Loucy (cell line): ENCODE results near the gene MDH1.
A peak's percentile ranks its signal among the peaks of the same experiment; 100 is the strongest.

Experiments
- H2AFZ ChIP-seq: fragments of 200-600 bp; sonication (generic); 2 replicates; pipeline ENCODE4 v1.6.0; 2016; ENCODE audit warnings: antibody characterized with exemption, mild to moderate bottlenecking, low read length, moderate library complexity
- H3F3A ChIP-seq: fragments of 200-600 bp; 2 replicates; pipeline ENCODE4 v1.6.0; 2016; ENCODE audit warnings: antibody characterized with exemption, low read depth, mild to moderate bottlenecking
- H3K27me3 ChIP-seq: fragments of 200-600 bp; sonication (generic); 2 replicates; pipeline ENCODE4 v1.6.1; 2014; ENCODE audit warnings: low read length, mild to moderate bottlenecking; ENCODE audit not compliant: insufficient read depth, poor library complexity, severe bottlenecking
- H3K36me3 ChIP-seq: fragments of 200-600 bp; sonication (generic); 2 replicates; pipeline ENCODE4 v1.6.1; 2016; ENCODE audit warnings: low read length; ENCODE audit not compliant: insufficient read depth
- H3K4me1 ChIP-seq: fragments of 200-600 bp; sonication (generic); 2 replicates; pipeline ENCODE4 v1.5.1; 2014; ENCODE audit warnings: low read length, mild to moderate bottlenecking; ENCODE audit not compliant: insufficient read depth, poor library complexity, severe bottlenecking
- H3K4me2 ChIP-seq: fragments of 200-600 bp; sonication (generic); 2 replicates; pipeline ENCODE4 v1.6.0; 2014; ENCODE audit warnings: antibody characterized with exemption, low read length, low read depth, mild to moderate bottlenecking; ENCODE audit not compliant: poor library complexity, severe bottlenecking
- H3K4me3 ChIP-seq: fragments of 200-600 bp; sonication (generic); 2 replicates; pipeline ENCODE4 v1.5.1; 2014; ENCODE audit warnings: low read length, mild to moderate bottlenecking, mixed read lengths; ENCODE audit not compliant: poor library complexity, severe bottlenecking
- H3K79me2 ChIP-seq: fragments of 200-600 bp; sonication (generic); 2 replicates; pipeline ENCODE4 v1.6.1; 2014; ENCODE audit warnings: low read length; ENCODE audit not compliant: insufficient read depth
- H3K9ac ChIP-seq: fragments of 200-600 bp; sonication (generic); 2 replicates; pipeline ENCODE4 v1.6.0; 2014; ENCODE audit warnings: mild to moderate bottlenecking, low read depth, low read length, moderate library complexity; ENCODE audit not compliant: poor library complexity, severe bottlenecking
- H3K9me2 ChIP-seq: fragments of 200-600 bp; sonication (generic); replicated peaks from 2 replicates; pipeline ENCODE4 v1.6.1; 2016; ENCODE audit warnings: low read depth, low read length, mixed read lengths
- H3K9me3 ChIP-seq: fragments of 200-600 bp; sonication (generic); 2 replicates; pipeline ENCODE4 v1.6.1; 2014; ENCODE audit warnings: mild to moderate bottlenecking, antibody characterized with exemption, low read length, low read depth; ENCODE audit not compliant: insufficient read depth
- H4K20me1 ChIP-seq: fragments of 200-600 bp; sonication (generic); 2 replicates; pipeline ENCODE4 v1.6.0; 2014; ENCODE audit warnings: antibody characterized with exemption, low read length, mild to moderate bottlenecking; ENCODE audit not compliant: insufficient read depth, poor library complexity, severe bottlenecking
- CTCF ChIP-seq: fragments of 200-600 bp; sonication (generic); conservative IDR thresholded peaks from 2 replicates; pipeline ENCODE4 v1.5.1; 2014; ENCODE audit warnings: mild to moderate bottlenecking, antibody characterized with exemption, low read length
- EZH2phosphoT487 ChIP-seq: fragments of 200-600 bp; IDR thresholded peaks from 2 replicates; pipeline ENCODE4 v1.6.1; 2018; ENCODE audit warnings: antibody characterized with exemption, mild to moderate bottlenecking, moderate library complexity, borderline replicate concordance

Gene MDH1

DNA sequence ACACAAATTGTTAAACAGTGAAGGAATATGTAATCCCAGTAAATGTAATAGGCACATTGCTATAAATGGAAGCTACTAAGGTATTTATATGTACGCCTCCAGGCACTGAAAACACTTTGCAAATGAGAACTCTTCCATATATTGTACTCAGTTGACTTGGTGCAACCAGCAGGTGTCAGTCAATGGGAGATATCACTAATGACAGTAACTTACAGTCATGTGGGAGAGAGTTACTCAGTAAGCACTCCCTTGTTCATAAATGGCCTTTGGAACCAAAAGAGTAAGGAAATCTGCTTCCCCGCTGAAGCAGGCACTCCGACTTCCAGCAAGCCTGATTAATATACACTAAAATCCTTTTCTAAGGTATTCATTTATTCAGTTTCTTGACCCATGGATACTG, 5.9 kb downstream of the MDH1 start:
- no peak overlapping the region for H3K4me3 ChIP-seq
- peaks cover 10% of the 10 kb centered on the region; the same call in 1 of the 2 replicates for H3K36me3 ChIP-seq
- no peak overlapping the region for H3K9ac ChIP-seq
- peaks cover 61% of the 10 kb centered on the region for H3K79me2 ChIP-seq
- peaks cover 46% of the 10 kb centered on the region for H4K20me1 ChIP-seq
- H3K4me1 ChIP-seq, result peaks cover 24% of the 10 kb centered on the region
- no peaks in the 10 kb centered on the region for H3K27me3 ChIP-seq
- H3K4me2 ChIP-seq, result peak overlapping the region; percentile 26
- TF ChIP-seq CTCF, result peak; percentile 53
- no peak for TF ChIP-seq EZH2phosphoT487
- no peaks in the 10 kb centered on the region for H3K9me2 ChIP-seq
- H2AFZ ChIP-seq, result no peak overlapping the region
- H3F3A ChIP-seq, result no peaks in the 10 kb centered on the region
- H3K9me3 ChIP-seq, result no peaks in the 10 kb centered on the region

GRCh38 chr2:63596401-63596883, 7.7 kb downstream of the MDH1 start:
- H3K9me3 ChIP-seq, result no peaks in the 10 kb centered on the region
- H3K4me3 ChIP-seq, result no peak overlapping the region
- H3K79me2 ChIP-seq, result peaks cover 44% of the 10 kb centered on the region
- peaks cover 7% of the 10 kb centered on the region for H3K4me1 ChIP-seq
- no peak overlapping the region for H3K9ac ChIP-seq
- no peaks in the 10 kb centered on the region for H3K27me3 ChIP-seq
- H4K20me1 ChIP-seq, result peaks cover 34% of the 10 kb centered on the region
- no peak overlapping the region for H2AFZ ChIP-seq
- no peaks in the 10 kb centered on the region for H3K9me2 ChIP-seq
- no peaks in the 10 kb centered on the region for H3F3A ChIP-seq
- TF ChIP-seq CTCF (no peak), EZH2phosphoT487 (no peak)
- peaks cover 22% of the 10 kb centered on the region; the same call in 1 of the 2 replicates for H3K36me3 ChIP-seq
- no peak overlapping the region for H3K4me2 ChIP-seq

DNA sequence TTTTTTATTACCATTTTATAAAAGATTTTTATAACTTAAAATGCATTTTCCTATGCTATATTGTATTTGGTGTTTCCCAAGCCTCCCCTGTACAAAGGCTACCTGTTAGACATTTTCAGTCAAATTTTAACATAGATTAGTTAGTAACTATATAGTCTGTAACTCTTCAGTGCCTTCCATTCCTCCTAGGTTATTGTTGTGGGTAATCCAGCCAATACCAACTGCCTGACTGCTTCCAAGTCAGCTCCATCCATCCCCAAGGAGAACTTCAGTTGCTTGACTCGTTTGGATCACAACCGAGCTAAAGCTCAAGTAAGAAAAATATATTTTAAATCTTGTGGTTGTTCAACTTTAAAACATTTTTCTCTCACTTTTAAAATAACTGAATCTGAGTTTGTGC, 10.2 kb downstream of the MDH1 start:
- H3K79me2 ChIP-seq, result peaks cover 21% of the 10 kb centered on the region

More for the DNA sequence above, 10.2 kb downstream of the MDH1 start:
- H3K9me3 ChIP-seq, result no peaks in the 10 kb centered on the region
- H3K36me3 ChIP-seq, result peaks cover 42% of the 10 kb centered on the region; the same call in 1 of the 2 replicates
- no peaks in the 10 kb centered on the region for H3K27me3 ChIP-seq
- peaks cover 18% of the 10 kb centered on the region for H4K20me1 ChIP-seq
- no peak overlapping the region for H3K4me2 ChIP-seq
- H2AFZ ChIP-seq, result no peak overlapping the region
- no peak overlapping the region for H3K9ac ChIP-seq
- TF ChIP-seq EZH2phosphoT487 (no peak), CTCF (no peak)
- no peaks in the 10 kb centered on the region for H3K4me1 ChIP-seq
- no peaks in the 10 kb centered on the region for H3F3A ChIP-seq
- no peak overlapping the region for H3K4me3 ChIP-seq
- no peaks in the 10 kb centered on the region for H3K9me2 ChIP-seq
